Cardiac fibroblast (primary cell): Measurements from ENCODE around the gene GAPVD1.
A peak's percentile ranks its signal among the peaks of the same experiment; 100 is the strongest.
"Not testable (repeated sequence)": the region's sequence is repeated elsewhere in the genome, so short reads cannot be mapped to it uniquely, and the experiment has no call there.

Source experiments
- DNase-seq, 2 donors: peaks; one replicate each; pipeline versions ENCODE4 v3.0.0 to v3.0.0-alpha.2; 2010; ENCODE audit warnings: low read depth in 2 of 2
- H3K4me3 ChIP-seq, 2 donors: replicated peaks in 1 of 2; 1 replicate in 1 of 2; 2 replicates in 1 of 2; pipeline ENCODE4 v1.5.1; 2011; ENCODE audit warnings: low read depth in 2 of 2, low read length in 2 of 2, mild to moderate bottlenecking in 2 of 2, moderate library complexity in 1 of 2
- TF ChIP-seq, protein P1 (sequence below): IDR thresholded peaks from one replicate; pipeline ENCODE4 v1.5.1; 2011; ENCODE audit warnings: low read depth, mild to moderate bottlenecking, low read length, inconsistent platforms

Gene GAPVD1, protein sequence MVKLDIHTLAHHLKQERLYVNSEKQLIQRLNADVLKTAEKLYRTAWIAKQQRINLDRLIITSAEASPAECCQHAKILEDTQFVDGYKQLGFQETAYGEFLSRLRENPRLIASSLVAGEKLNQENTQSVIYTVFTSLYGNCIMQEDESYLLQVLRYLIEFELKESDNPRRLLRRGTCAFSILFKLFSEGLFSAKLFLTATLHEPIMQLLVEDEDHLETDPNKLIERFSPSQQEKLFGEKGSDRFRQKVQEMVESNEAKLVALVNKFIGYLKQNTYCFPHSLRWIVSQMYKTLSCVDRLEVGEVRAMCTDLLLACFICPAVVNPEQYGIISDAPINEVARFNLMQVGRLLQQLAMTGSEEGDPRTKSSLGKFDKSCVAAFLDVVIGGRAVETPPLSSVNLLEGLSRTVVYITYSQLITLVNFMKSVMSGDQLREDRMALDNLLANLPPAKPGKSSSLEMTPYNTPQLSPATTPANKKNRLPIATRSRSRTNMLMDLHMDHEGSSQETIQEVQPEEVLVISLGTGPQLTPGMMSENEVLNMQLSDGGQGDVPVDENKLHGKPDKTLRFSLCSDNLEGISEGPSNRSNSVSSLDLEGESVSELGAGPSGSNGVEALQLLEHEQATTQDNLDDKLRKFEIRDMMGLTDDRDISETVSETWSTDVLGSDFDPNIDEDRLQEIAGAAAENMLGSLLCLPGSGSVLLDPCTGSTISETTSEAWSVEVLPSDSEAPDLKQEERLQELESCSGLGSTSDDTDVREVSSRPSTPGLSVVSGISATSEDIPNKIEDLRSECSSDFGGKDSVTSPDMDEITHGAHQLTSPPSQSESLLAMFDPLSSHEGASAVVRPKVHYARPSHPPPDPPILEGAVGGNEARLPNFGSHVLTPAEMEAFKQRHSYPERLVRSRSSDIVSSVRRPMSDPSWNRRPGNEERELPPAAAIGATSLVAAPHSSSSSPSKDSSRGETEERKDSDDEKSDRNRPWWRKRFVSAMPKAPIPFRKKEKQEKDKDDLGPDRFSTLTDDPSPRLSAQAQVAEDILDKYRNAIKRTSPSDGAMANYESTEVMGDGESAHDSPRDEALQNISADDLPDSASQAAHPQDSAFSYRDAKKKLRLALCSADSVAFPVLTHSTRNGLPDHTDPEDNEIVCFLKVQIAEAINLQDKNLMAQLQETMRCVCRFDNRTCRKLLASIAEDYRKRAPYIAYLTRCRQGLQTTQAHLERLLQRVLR (N-terminal part only)

DNA sequence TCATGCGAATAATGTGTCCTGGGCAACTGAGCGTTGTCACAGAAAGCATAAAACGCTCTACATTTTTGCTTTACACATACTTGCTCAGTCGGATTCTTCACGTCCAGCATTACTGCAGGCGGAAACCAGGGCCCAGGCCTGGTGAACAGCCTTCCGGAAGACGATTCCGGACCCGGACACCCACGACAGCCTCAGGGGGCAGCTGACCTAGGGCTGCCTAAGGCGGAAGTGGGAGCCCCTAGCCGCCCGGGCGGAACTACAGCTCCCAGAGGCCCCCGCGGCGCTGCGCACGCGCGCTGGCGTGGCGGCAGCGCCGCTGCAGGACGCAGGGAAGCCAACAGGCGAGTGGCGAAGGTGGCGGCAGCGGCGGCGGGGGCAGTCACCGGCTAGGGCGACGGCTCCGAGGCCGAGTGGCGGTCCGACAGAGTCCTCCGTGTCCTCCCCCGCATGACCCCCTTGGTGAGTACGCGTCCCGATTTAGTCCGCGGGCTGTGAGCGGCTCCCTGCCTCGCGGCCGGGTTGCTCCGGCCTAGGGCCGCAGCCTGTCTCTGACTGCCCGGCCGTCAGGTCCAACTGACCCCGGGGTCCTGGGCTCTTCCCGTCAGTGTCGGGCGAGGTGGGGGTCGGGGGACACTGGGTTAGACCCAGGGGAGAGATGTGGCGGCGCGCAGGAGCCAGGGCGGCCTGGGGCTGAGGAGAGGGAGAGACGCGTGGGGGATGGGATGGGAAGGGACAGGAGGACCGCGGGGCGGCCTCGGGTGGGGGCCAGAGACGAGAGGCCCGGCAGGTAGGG, at the start of gene GAPVD1:
TSS of gene GAPVD1 (plus strand) at position 326 of the 793 bp plus-strand sequence. CDS start 37,096 bp downstream, outside the sequence.
- DNase-seq = peak; percentile 84 to 90
- peak within 1 kb of the TSS; percentile 93 to 95 for H3K4me3 ChIP-seq
- TF ChIP-seq, protein P1, sequence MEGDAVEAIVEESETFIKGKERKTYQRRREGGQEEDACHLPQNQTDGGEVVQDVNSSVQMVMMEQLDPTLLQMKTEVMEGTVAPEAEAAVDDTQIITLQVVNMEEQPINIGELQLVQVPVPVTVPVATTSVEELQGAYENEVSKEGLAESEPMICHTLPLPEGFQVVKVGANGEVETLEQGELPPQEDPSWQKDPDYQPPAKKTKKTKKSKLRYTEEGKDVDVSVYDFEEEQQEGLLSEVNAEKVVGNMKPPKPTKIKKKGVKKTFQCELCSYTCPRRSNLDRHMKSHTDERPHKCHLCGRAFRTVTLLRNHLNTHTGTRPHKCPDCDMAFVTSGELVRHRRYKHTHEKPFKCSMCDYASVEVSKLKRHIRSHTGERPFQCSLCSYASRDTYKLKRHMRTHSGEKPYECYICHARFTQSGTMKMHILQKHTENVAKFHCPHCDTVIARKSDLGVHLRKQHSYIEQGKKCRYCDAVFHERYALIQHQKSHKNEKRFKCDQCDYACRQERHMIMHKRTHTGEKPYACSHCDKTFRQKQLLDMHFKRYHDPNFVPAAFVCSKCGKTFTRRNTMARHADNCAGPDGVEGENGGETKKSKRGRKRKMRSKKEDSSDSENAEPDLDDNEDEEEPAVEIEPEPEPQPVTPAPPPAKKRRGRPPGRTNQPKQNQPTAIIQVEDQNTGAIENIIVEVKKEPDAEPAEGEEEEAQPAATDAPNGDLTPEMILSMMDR = no peak

DNA sequence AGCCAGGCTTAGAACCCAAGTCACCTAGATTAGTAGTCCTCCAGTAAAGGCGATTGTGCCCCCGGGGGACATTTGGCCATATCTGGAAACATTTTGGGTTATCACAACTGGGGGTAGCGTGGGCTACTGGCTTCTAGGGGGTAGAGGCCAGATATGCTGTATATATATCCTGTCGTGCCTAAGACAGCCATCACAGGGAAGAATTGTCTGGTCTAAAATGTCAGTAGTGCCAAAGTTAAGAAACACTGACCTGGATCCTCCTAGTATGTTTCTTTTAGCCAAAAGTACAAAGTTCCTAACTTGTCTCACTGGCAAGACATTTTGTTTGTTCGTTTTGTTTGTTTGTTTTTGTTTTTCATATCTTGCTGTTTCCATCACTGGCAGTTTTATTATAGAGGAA, 47.4 kb upstream of the GAPVD1 start:
- no peak overlapping the region for H3K4me3 ChIP-seq
- TF ChIP-seq, protein P1 = no peak
- DNase-seq = no peak

DNA sequence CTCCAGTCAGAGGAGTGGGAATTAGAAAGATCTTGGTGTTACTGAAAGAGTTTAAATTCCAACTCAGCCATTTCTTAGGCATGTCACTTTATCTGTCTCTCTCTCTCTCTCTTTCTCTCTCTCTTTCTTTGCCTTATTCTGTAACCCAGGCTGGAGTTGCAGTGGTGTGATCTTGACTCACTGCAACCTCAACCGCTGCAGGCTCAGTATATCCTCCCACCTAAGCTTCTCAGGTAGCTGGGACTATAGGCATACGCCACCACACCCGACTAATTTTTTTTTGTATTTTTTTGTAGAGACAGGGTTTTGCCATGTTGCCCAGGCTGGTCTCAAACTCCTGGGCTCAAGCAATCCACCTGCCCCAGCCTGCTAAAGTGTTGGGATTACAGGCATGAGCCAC, 43.0 kb upstream of the GAPVD1 start:
- no peak overlapping the region for H3K4me3 ChIP-seq
- DNase-seq = no peak
- TF ChIP-seq, protein P1 = no peak

DNA sequence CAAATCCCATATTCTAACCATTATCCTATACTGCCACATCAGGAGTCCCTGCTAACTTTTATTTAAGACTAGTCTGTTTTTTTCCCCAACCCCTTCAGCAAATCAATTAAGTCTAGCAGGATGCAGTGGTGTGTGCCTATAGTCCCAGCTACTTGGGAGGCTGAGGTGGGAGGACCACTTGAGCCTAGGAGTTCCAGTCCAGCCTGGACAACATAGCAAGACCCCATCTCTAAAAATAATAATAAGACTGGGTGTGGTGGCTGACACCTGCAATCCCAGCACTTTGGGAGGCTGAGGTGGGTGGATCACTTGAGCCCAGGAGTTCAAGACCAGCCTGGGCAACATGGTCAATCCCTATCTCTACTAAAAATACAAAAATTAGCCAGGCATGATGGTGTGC, 36.8 kb upstream of the GAPVD1 start:
- not testable (repeated sequence) for DNase-seq, H3K4me3 ChIP-seq

DNA sequence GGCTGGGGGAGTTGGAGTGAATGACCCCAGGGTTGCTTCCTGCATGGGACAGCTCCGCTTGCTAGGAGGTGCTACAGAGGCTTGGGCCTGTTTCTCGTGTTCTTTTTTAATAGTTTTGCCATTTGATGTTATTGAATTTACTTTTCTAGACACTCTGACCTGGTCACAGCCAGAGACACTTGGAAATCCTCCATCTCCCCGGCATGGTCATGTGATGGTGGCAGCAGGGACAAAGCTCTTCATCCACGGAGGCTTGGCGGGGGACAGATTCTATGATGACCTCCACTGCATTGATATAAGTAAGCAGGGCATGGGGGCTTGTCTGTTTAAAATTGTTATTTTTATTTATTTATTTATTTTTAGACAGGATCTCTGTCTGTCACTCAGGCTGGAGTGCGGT, 33.9 kb upstream of the GAPVD1 start:
- H3K4me3 ChIP-seq = no peak overlapping the region
- no peak for DNase-seq
- TF ChIP-seq, protein P1 = no peak

DNA sequence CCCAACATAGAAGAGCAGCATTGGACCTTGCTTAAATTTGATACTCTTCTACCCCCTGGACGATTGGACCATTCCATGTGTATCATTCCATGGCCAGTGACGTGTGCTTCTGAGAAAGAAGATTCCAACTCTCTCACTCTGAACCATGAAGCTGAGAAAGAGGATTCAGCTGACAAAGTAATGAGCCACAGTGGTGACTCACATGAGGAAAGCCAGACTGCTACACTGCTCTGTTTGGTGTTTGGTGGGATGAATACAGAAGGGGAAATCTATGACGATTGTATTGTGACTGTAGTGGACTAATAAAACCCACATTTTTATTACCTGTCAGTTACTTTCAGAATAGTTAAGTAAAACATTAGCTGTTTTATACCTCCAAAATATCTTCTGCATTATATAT, 27.9 kb upstream of the GAPVD1 start:
- TF ChIP-seq, protein P1 = no peak
- no peak overlapping the region for H3K4me3 ChIP-seq
- DNase-seq = peak; percentile 91 to 98

DNA sequence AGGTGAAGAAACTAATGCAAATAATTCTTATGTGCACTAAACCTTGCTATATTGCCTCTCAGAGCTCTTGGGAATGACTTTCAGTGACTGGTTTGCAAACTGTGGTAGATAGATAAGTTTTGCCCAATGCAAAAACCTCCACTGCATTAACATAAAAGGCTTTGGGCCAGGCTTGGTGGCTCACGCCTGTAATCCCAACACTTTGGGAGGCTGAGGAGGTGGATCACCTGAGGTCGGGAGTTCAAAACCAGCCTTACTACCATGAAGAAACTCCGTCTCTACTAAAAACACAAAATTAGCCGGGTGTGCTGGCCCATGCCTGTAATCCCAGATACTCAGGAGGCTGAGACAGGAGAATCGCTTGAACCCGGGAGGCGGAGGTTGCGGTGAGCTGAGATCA, 27.5 kb upstream of the GAPVD1 start:
- not testable (repeated sequence) for H3K4me3 ChIP-seq, DNase-seq
